ENCODE data around the gene MED15. TPM values are rescaled to one million over a fixed set of nuclear protein-coding genes. Genes with fewer than 3 reads are reported as not detected.

Gene MED15
- total and polyA plus RNA-seq, 2 of the 8 experiments (the other 6 are each of a cell fraction or from before 2014, with no cell fraction given), result 28.3 to 57.1 TPM

- ChIA-PET POLR2A (ENCODE audit: partially characterized antibody) (no interaction called here), CTCF (ENCODE audit: partially characterized antibody) (interaction anchor here (1.0 kb wide), 1 partner anchor 22 kb away, joined by 6 read pairs; no protein-coding TSS in a partner anchor)
- Histone ChIP-seq H3K27ac (ENCODE audit: low read depth, low read length) (no peak overlapping the region), H2BK12ac (ENCODE audit: low read depth, low read length) (no peak overlapping the region), H3K4me2 (ENCODE audit: insufficient read depth in 1 of 2, low read depth in 2 of 2, low read length in 2 of 2) (no peak overlapping the region), H3K56ac (replicated peaks; ENCODE audit: insufficient read length, low read depth, low read length) (no peak overlapping the region), H3K9me3 (ENCODE audit: insufficient read depth in 2 of 2, low read depth in 1 of 2, low read length in 1 of 2) (no peaks in the 10 kb centered on the region), H2AFZ (ENCODE audit: low read length) (no peak overlapping the region), H2BK15ac (ENCODE audit: low read length) (no peak overlapping the region), H3K4me3 (ENCODE audit: extremely low read depth in 1 of 4, insufficient read depth in 2 of 4, low read depth in 3 of 4, low read length in 4 of 4) (no peak overlapping the region), H4K8ac (ENCODE audit: extremely low read depth, insufficient read depth, low read length) (no peak overlapping the region), H3K79me1 (ENCODE audit: low read depth, low read length) (peaks cover 2% of the 10 kb centered on the region; the same call in 1 of the 2 replicates), H3K4me1 (replicated peaks in 1 of 4; ENCODE audit: control insufficient read depth in 3 of 4, insufficient read depth in 4 of 4, low read length in 3 of 4) (no peaks in the 10 kb centered on the region), H3K4ac (replicated peaks; ENCODE audit: insufficient read length, low read depth, low read length) (no peak overlapping the region), H2AK5ac (ENCODE audit: low read depth, low read length) (no peak overlapping the region), H3K18ac (ENCODE audit: extremely low read depth, low read length) (no peak overlapping the region), H4K91ac (replicated peaks; ENCODE audit: insufficient read length, low read length) (no peak overlapping the region), H3K14ac (ENCODE audit: insufficient read length) (no peak overlapping the region), H3K23me2 (ENCODE audit: low read depth, low read length) (no peaks in the 10 kb centered on the region), H3K27me3 (replicated peaks in 1 of 4; ENCODE audit: control insufficient read depth in 3 of 4, extremely low read depth in 1 of 4, insufficient read depth in 3 of 4, low read length in 3 of 4) (no peaks in the 10 kb centered on the region), H3K36me3 (ENCODE audit: control insufficient read depth in 2 of 4, insufficient read depth in 4 of 4, low read length in 3 of 4) (peaks cover 0 to 7% (median 0%) of the 10 kb centered on the region in 4 experiments; a peak in 1 of 8 replicates), H3K79me2 (ENCODE audit: control insufficient read depth in 1 of 2, insufficient read depth in 2 of 2, low read length in 2 of 2) (peaks cover 0 to 2% of the 10 kb centered on the region in 2 experiments; a peak in 1 of 4 replicates), H2BK5ac (ENCODE audit: low read depth, low read length) (no peak overlapping the region), H4K20me1 (replicated peaks in 1 of 2; ENCODE audit: control insufficient read depth in 1 of 2, insufficient read depth in 2 of 2, low read length in 2 of 2) (peaks cover 0 to 2% of the 10 kb centered on the region in 2 experiments), H2BK20ac (ENCODE audit: low read length) (no peak overlapping the region), H3K23ac (ENCODE audit: insufficient read length) (no peak overlapping the region), H4K5ac (ENCODE audit: insufficient read length, low read depth, low read length) (no peak overlapping the region), H3K9ac (replicated peaks in 1 of 4; ENCODE audit: extremely low read depth in 1 of 4, low read depth in 3 of 4, low read length in 3 of 4) (no peak overlapping the region), H2BK120ac (replicated peaks; ENCODE audit: low read depth, low read length) (no peak overlapping the region)
- TF ChIP-seq, protein P1, sequence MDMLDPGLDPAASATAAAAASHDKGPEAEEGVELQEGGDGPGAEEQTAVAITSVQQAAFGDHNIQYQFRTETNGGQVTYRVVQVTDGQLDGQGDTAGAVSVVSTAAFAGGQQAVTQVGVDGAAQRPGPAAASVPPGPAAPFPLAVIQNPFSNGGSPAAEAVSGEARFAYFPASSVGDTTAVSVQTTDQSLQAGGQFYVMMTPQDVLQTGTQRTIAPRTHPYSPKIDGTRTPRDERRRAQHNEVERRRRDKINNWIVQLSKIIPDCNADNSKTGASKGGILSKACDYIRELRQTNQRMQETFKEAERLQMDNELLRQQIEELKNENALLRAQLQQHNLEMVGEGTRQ (IDR thresholded peaks at IDR 0.05; ENCODE audit: low read length), result no peak
- TF ChIP-seq YY1 (IDR thresholded peaks at IDR 0.05; ENCODE audit: low read depth, low read length) (no peak), MAX (IDR thresholded peaks at IDR 0.05) (no peak), POLR2AphosphoS5 (IDR thresholded peaks at IDR 0.05; ENCODE audit: low read depth, low read length) (no peak), SUZ12 (IDR thresholded peaks at IDR 0.05; ENCODE audit: low read length) (no peak), CHD1 (IDR thresholded peaks at IDR 0.05; ENCODE audit: low read depth, low read length) (no peak), NANOG (IDR thresholded peaks at IDR 0.05; ENCODE audit: insufficient read depth, low read depth, low read length, poor library complexity, severe bottlenecking) (no peak)
- DNase-seq (ENCODE audit: low read depth in 1 of 2, low spot score in 2 of 2) (no peak), FAIRE-seq (no peak)
Observed at GRCh38 chr22:20542736-20543135, 35.3 kb downstream of the MED15 start.

All from H1 (cell line).